RPMI8226 (cell line): ENCODE data around the gene ATXN1.

Source experiments
- DNase-seq: peaks from one replicate; pipeline ENCODE4 v3.0.0-alpha.2; 2015

ATXN1 gene

DNA sequence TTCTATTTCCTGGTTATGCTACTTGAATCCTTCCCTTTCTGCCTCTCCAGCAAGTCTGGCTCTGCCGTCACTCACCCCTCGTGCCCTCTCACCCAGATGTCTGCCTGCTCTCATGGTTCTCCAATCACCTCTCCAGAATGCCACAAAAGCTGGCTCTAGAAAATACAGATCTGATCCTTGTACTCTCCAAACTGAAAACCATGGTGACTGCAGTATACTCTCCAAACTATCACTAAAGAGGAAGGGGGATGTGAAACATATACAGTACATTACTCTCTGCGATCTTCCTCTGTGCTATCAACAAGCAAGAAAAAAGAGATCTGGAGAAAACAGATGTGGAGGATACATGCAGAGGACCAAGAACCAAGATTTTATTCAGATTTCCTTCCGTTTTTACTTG lies 91.1 kb downstream of the ATXN1 start:
- peak; percentile 15 for DNase-seq

DNA sequence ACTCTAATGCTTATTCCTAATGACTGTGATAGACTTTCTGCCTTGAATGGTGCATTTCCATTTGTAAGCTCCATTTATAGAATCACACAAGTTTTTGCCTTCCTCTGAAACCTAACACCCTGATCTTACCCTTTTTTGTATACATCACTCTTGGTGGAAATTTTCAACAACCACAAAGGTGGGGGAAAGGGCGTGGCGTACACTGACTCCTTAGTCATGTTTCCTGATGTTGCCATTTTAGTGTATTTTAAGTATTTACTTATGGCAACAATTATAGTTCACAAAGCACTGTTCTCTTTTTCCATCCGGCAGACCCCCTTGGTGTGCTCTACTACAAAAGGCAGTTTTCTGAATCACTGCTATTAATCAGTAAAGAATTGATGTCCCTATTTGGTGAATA lies 92.0 kb downstream of the ATXN1 start:
- peak; percentile 47 for DNase-seq

DNA sequence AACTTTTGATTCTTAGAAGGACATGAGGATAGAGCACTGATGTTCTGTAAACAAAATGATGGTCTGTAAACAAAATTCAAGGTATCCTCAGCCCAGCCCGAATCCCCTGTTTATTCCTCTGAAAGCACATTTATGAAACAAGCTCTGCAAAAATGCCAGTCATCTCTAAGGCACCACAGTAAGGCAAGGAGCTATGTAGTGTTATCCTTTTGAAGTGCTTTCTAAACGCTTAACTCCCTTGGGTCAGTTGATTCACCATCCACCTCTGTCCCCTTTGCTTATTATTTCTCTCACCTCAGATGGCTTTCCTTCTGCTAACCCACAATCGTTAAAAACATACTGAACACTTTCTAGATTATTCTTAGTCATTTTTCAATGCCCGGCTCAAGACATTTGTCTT lies 93.8 kb downstream of the ATXN1 start:
- DNase-seq: no peak

DNA sequence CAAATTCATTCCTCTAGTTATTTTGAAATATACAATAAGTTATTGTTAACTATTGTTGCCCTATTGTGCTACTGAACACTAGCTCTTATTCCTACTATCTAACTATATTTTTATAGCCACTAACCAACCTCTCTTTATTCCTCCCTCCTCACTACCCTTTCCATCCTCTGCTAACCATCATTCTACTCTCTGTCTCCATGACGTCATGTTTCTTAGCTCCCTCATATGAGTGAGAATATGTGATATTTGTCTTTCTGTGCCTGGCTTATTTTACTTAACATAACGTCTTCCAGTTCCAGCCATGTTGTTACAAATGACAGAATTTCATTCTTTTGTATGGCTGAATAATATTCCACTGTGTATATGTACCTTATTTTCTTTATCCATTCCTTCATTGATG lies 95.3 kb downstream of the ATXN1 start:
- DNase-seq: no peak

DNA sequence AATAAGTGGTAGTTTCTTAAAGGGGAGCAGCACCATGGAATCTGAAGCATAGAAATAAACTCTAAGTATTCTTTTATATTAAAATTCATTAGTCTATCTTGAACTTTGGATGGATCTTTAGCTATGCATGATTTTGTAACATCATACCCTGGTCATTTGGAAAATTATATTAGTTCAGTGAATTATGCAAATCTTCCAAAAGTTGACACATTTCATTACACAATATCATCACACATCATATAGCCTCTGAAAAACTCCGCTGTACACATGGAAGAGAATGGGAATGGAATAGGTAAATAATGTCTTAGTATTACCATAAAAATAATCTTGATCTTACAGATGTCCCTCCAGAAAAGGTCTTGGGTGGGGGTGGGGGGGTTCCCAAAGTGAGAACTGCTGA lies 96.1 kb downstream of the ATXN1 start:
- no peak for DNase-seq

DNA sequence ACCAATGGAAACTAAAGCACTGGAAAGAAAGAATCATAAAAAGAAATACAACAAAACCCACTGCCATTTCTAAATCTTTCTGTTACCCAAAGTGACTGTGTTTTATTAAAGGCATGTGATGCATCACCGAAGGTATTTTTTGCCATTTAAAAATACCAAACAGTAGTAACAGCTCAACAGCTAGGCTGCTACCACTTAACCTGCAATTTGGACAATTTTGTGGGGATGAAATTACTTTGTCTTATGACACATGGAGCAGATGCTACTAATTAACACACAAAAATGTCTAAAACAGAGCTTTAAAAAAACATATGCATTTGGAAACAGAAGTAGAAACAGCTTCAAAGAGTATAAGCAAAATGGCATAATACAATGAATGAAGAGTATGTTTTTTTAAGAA lies 97.4 kb downstream of the ATXN1 start:
- no peak for DNase-seq

DNA sequence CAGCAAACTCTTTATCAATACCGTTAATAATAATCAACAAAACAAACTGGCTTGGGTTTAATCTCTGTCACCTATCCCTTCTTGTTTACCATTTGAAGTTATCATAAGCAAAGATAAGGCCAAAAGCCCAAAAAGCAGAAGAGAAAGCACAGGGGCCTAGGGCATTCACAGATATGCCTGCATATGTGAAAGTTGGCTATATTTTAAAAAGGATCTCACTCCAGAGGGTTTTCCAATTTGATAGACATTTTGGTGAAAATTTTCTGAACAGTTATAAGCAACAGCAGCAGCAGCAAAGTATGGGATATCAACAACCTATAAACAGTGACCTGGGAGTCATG lies 101.1 kb downstream of the ATXN1 start:
- DNase-seq: no peak

DNA sequence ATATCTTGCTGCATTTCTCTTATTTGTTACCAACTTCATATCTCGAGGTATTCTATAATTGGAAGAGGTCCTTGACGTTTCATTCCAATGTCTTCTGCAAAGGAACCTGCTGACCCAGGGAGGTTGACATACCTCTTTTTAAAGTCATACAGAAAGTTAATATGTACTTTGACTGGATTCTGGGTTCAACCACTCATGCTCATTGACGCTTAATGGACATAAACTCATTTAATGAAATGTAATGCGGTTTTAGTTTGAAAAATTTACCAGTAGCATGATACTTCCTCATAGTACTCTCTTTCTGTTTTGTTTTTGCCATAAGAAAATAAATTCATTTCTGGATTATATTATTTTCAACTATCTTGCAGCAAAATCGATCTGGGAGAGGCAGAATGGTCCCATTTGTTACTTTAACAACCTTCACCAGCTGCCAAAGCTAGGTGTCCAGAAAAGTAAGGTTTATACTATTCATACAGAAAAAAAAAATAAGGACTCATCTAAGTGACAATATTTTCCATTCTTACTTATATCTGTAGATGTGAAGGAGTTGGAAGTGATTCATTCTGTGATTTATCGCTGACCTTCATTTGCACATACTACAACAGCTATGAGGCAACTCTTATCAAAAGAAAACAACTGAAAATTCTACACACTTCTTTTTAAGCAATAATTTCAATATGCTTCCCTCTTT lies 101.6 kb downstream of the ATXN1 start:
- no peak for DNase-seq

DNA sequence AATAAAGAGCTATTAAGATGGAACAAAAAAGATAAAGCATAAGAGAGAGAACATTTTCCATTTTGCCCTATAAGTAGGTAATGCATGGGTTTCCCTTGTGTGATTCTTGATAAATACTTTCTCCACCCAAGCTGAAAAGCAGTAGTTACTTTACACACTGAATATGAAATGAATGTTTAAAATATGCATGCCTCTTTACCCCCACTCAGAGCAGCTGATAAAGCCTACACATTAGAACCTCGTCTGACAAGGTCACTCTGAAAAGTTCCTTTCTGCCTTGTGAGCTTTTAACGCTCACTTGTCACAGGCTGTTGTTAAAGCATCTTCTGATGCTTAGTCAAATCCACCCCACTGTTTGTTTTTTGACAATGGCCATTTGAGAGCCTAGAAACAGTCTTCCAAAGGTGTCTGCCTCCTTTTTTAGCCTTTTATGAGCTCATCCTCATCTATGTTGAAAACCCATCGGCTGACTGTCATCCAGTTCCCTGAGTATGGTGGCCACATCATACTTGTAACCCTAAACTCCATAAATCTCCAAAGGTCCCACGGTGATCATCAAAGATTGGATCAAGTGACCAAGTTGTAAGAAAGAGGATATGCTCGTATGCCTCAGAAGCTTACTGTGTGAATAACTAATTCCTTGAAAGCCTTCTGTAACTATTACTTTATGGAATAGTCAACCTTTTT lies 102.8 kb downstream of the ATXN1 start:
- DNase-seq: no peak

DNA sequence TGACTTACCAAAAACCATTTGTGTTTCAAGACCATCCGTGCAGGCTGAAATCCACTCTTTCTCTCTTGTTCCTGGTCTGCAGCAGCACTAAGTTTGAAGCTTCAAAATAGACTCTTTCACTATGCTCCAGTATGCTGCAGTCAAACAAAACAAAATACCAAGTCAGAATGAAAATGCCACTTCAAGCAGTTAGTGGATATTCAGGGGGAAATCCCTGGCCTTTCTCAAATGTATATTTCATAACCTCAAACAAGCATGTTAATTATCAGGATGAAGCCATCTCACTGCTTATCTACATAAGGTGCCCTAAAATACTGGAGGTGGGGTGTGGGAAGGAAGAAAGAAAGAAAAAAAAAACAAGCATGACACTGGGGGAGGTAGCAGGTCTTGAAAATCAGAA lies 103.5 kb downstream of the ATXN1 start:
- DNase-seq: no peak

DNA sequence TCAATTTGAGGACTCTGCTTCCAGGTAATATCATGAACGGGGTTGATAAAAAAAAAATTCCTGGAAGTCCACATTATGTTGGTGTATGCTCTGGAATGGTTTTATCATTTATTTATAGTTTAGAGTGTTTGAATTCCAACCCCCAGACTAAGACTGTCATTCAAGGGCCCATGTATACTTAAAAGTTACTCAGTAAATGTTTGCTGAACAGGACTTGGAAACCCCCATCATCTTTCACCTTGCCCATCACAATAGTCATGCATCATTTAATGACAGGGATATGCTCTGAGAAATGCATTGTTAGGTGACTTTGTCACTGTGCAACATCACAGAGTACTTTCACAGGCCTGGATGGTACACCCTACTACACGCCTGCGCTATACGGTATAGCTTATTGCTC lies 104.8 kb downstream of the ATXN1 start:
- no peak for DNase-seq

DNA sequence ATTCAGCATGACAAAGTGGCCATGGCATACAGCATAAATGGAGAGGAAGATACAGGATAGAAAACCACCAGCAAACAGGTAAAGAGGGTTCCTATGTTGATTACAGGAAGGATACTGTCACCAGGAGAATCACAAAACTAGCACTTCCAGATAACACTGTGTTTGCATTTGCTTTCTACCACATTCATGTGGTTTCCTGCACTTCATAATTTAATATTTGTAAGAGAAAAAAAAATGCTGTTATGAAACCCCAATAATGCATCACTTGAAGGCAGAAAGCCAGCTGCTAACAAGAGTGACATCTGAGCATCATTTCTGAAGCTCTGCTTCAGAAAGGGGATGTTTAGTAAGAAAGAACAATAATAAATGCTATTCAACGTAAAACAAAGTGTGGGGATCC lies 106.6 kb downstream of the ATXN1 start:
- no peak for DNase-seq

DNA sequence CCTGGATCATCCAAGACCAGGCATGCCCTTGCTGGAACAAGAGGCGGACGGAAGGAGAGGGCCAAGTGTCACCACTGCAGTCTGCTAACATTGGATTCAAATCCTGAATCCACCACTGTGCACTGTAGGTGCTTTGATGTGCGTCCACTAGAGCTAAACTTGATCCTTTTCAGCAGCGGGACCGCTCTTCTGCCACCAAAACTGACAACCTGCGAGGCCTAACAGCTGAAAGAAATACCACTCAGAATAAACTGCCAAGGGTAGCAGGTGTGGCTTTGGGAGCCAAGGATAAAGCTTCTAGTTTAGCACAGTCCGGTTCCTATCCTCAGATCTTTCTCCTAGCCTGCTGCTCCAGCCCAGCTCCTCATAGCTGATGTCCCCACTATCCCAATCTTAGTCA lies 108.0 kb downstream of the ATXN1 start:
- DNase-seq: no peak

DNA sequence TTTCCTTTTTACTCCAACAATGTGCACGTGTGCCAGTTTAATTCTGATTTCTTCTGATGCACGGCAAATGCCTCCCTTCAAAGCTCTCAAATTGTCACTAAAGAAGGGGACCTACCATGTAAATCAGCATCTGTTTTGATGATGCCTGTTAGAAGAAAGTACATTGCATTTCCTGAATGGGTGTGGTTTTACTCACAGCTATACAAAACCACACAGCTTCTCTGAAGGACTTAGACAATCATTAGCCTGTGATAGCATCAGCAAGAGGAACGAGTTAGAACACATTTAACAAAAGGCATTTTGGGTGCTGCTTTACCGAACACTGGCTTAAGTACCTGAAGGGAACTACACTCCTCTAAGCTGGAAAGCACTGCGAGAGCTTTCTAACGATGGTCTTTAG lies 109.4 kb downstream of the ATXN1 start:
- DNase-seq: no peak

DNA sequence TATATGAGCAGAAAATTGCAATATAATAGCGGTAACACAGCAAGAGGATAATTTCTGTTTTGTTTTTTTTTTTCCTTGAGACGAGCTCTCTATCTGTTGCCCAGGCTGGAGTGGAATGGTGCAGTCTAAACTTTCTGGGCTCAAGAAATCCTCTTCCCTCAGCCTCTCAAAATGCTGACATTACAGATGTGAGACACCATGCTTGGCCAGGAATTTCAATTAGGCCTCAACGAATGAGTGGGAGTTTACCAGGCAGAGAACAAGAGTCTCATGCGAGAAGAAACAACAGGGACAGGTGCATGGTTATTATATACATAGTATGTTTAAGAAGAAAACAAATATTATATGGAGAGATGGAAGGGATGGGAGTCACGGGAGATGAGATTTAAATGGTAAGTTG lies 111.4 kb downstream of the ATXN1 start:
- DNase-seq: no peak

DNA sequence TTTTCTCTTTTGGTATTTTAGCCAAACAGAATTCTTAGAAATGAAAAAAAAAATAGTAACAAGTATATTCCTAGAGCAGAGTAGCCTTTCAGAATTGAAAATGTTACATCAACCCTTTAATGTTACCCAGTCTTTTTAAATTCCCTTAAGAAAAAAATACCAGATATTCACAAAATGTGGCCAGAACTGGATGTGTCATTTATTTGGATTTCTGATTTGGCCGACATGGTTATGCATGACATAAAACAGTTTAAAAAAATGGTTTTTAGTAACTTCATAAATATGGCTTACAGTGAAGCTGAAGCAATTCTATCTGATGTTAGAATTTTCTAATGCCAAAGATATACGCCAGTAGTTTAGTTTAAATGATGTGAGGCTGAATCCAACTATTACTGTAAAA lies 112.0 kb downstream of the ATXN1 start:
- no peak for DNase-seq

DNA sequence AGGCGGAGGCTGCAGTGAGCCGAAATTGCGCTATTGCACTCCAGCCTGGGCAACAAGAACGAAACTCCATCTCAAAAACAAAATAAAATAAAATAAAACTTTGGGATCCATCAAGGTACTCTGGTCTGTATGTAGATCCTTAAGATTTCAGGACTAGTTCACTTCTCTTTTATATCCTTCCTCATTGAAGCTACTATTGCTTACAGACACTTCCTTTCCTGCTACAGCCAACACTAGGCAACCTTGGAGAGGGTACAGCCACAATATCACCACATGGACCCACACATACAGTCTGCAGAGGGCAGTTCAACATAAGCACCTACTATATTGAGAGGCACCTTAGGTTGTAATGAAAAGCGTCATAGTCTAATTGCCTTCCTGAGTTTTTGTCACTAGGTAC lies 113.3 kb downstream of the ATXN1 start:
- DNase-seq: no peak

DNA sequence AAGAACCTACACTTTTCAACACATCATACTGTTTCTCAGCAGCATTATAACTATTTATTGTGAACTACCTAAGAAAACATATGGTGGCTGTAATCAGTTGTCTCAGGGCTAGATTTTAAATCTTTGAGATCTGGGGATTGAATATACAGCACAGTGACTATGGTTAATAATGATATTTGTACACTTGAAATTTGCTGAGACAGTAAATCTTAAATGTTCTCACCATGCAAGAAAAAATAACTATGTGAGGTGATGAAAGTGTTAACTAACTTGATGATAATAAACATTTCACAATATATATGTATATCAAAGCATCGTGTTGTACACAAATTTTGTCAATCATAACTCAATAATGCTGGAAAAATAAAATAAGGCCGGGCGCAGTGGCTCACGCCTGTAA lies 113.8 kb downstream of the ATXN1 start:
- no peak for DNase-seq

DNA sequence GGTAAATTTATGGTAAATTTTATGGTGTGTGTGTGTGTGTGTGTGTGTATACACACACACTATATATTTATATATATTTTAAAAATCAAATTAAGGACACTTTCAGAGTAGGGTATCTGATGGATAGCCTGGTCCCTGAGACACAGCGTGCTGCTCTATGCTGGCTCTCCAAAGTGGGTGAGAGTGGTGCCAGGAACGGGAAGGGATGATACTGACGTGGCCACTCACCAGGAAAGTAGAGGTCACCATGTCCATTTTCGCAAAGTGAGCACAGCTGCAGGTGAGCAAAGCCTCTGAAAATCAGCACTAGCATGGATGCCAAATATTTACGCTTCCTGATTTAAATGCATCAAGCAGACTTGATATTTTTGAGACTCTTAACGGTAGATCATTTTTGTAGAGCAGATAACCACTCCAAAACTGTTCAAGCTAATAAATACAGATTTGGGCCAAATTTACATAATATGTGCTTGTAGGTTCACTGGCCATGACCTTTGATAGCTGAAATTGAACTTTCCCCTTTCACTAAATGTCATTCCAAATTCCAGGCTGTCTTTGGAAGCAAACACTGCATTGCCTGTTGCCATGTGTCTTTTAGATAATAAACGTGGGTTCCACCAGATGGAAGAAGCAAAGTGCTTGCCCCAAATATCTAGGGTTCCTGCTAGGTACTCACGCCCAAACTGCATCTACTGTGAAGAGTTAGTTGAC lies 116.6 kb downstream of the ATXN1 start:
- DNase-seq: no peak

DNA sequence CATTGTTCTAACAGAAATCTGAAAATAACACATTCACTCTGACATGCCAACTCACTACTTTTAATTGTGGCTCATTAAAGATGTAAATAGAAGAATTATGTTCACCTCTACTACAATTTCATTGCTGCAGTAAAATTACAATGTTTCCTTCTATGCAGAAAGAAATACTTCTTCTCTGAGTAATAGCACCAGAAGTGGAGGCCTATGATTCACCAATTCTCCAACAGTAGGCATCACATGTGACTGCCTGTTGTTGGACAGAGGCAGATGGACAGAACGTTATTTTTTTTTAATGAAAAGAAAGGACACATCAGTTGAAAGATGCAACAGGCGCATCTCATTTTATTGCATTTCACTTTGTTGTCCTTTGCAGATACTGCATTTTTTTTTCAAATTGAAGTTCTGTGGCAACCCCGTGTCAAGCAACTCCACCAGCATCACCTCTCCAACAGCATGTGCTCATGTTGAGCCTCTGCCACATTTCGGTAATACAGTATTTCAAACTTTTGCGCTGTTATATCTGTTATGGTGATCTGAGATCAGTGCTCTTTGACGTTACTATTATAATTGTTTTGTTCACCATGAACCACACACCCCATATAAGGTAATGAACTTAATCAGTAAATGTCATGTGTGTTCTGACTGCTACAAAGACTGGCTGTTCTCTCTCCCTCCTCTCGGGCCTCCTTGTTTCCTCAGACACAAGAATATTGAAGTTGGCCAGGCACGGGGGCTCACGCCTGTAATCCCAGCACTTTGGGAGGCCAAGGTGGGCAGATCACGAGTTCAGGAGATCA lies 121.4 kb downstream of the ATXN1 start:
- DNase-seq: no peak

DNA sequence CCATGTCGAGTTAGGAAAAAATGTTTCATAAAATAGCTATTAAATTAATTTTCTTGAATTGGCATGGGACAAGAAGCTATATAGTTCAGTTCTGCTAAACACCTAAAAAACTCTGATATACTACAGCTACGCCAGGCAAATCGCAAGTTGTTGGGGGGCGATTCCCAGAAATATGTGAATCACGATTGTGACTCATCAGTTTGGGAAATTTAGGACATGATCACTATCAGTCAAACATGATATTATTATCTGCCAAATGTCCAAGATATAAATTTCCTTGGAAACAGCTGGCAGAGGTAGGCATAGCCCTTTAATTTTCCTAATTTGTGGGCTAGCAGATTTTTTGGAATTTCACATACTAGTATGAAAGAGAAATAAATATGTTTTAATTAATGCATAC lies 123.6 kb downstream of the ATXN1 start:
- DNase-seq: no peak

DNA sequence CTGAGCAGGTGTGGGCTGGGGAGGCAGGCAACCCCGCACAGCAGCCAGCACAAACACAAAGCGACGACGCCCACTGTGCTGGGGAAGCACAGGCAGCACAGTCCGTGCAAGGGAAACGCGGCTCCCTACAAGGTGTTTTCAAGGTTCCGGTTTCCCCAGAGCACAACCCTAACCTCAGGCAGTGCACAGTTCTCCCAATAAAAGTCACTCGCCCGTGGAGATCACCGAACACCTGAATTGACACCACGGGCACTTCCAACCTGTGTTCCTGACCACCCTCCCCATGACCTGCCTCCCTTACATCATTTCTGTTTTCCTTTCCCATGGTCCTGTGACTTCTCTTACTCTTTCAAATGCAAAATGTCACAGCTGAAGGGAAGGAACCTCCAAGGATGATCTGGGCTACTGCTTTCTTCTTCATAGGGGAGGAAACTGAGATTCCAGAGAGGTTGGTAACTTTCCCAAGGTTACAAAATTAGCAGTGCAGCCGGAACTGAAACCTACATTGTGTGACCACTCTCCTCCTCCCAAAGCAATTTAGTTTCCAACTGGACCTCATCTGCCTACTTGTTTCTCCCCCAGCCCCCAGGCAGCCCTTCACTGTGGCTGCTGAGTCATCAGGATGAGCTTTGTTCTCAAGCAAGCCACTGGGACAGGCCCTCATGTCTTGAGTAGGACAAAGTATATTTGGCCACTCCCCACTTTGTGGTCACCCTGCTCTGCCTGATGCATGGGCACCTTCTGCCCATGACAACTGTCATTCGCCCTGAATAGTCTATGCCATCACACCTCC lies 125.3 kb downstream of the ATXN1 start:
- DNase-seq: peak; percentile 74

DNA sequence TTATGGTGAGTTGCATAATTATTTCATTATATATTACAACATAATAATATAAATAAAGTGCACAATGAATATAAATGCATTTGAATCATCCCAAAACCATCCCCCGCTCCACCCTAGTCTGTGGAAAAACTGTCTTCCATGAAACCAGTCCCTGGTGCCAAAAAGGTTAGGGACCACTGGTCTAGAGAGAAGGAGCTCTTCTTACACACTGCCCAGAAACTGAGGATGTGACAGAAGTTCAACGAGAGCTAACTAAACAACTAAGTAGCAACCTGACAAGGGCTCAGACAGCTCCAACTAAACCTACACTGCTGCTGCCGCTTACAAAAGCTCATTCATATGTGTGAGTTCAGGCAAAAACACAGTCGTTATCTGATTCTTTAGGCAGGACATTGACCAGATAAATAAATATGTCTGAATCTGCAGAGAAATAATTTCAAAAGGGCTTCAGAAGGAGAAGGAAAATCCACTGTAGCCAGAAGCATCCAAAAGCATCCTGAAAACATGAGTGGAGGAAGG lies 125.9 kb downstream of the ATXN1 start:
- DNase-seq: no peak
